ENCODE data around the gene CLEC2B.

Gene CLEC2B

GRCh38 chr12:9869307-9870161 is at the start of gene CLEC2B:
TSS of gene CLEC2B (minus strand) at chr12:9869354.
- Histone ChIP-seq H3K36me3 (ENCODE audit: control insufficient read depth in 2 of 2, insufficient read depth in 2 of 2, low read length in 2 of 2) (no peaks in the 10 kb centered on the region), H3K9me3 (ENCODE audit: control insufficient read depth in 2 of 2, low read length in 2 of 2) (no peaks in the 10 kb centered on the region), H3K4me1 (ENCODE audit: control insufficient read depth in 2 of 2, insufficient read depth in 2 of 2, low read length in 2 of 2) (peaks cover 0 to 5% of the 10 kb centered on the region in 2 donors), H3K27me3 (ENCODE audit: control insufficient read depth in 2 of 2, insufficient read depth in 2 of 2, low read length in 2 of 2) (no peaks in the 10 kb centered on the region), H3K4me3 (ENCODE audit: low read length in 2 of 2) (peak within 1 kb of the TSS; percentile 62 to 87), H3K27ac (ENCODE audit: low read depth in 2 of 2, low read length in 2 of 2) (peak within 1 kb of the TSS; percentile 86 to 88), H3K9ac (ENCODE audit: low read depth in 1 of 2, low read length in 2 of 2) (peak within 1 kb of the TSS; percentile 71 to 82)

- Histone ChIP-seq H3K9me3 (ENCODE audit: control insufficient read depth in 2 of 2, low read length in 2 of 2) (peaks cover 4 to 7% of the 10 kb centered on the region in 2 donors), H3K9ac (ENCODE audit: low read depth in 1 of 2, low read length in 2 of 2) (no peak overlapping the region), H3K4me3 (ENCODE audit: low read length in 2 of 2) (no peak overlapping the region), H3K36me3 (ENCODE audit: control insufficient read depth in 2 of 2, insufficient read depth in 2 of 2, low read length in 2 of 2) (no peaks in the 10 kb centered on the region), H3K4me1 (ENCODE audit: control insufficient read depth in 2 of 2, insufficient read depth in 2 of 2, low read length in 2 of 2) (no peaks in the 10 kb centered on the region), H3K27ac (ENCODE audit: low read depth in 2 of 2, low read length in 2 of 2) (no peak overlapping the region), H3K27me3 (ENCODE audit: control insufficient read depth in 2 of 2, insufficient read depth in 2 of 2, low read length in 2 of 2) (no peaks in the 10 kb centered on the region)
Measured at GRCh38 chr12:9911708-9912107, 42.6 kb upstream of the CLEC2B start.

DNA sequence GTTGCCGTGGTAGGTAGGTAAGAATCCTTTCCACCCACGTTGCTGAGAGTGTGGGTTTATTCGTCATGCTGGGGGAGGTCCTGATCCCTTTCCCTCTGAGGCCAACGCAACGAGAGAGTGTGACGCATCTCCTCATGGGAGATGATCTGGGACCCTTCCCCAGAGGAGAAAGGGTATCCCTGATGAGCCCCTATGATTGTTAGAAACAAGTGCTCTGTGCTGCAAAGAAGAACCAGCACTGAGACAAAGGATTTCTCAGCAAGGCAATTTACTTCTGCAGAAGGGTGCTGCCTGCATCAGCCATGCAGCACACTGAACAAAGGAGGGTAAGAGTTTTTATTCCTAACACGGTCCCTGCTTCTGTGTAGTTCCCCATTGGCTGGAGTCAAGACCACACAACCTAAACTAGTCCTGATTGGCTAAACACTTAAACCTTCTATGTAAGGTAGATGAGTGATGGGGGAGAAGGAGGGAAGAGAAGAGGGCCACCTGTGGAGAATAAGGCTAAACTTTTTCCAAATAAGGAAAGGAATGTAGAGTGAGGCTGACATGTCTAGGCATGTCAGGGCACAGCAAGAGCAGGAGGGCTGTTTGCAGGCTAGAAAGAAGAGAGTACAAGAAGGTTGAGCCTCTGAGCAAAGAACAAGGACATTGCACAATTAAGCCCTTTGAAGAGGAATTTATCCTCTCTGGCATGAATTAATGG is 41.7 kb upstream of the CLEC2B start:
- Histone ChIP-seq H3K4me1 (ENCODE audit: control insufficient read depth in 2 of 2, insufficient read depth in 2 of 2, low read length in 2 of 2) (no peaks in the 10 kb centered on the region), H3K27ac (ENCODE audit: low read depth in 2 of 2, low read length in 2 of 2) (no peak overlapping the region), H3K27me3 (ENCODE audit: control insufficient read depth in 2 of 2, insufficient read depth in 2 of 2, low read length in 2 of 2) (no peaks in the 10 kb centered on the region), H3K9ac (ENCODE audit: low read depth in 1 of 2, low read length in 2 of 2) (no peak overlapping the region), H3K9me3 (ENCODE audit: control insufficient read depth in 2 of 2, low read length in 2 of 2) (peaks cover 4 to 7% of the 10 kb centered on the region in 2 donors), H3K36me3 (ENCODE audit: control insufficient read depth in 2 of 2, insufficient read depth in 2 of 2, low read length in 2 of 2) (no peaks in the 10 kb centered on the region), H3K4me3 (ENCODE audit: low read length in 2 of 2) (no peak overlapping the region)

GRCh38 chr12:9909724-9910123 is 40.6 kb upstream of the CLEC2B start:
- H3K4me3 ChIP-seq (ENCODE audit: low read length in 2 of 2): no peak overlapping the region
- no peaks in the 10 kb centered on the region for H3K4me1 ChIP-seq (ENCODE audit: control insufficient read depth in 2 of 2, insufficient read depth in 2 of 2, low read length in 2 of 2)
- H3K9ac ChIP-seq (ENCODE audit: low read depth in 1 of 2, low read length in 2 of 2): no peak overlapping the region
- no peak overlapping the region for H3K27ac ChIP-seq (ENCODE audit: low read depth in 2 of 2, low read length in 2 of 2)
- peaks cover 4 to 7% of the 10 kb centered on the region in 2 donors for H3K9me3 ChIP-seq (ENCODE audit: control insufficient read depth in 2 of 2, low read length in 2 of 2)
- no peaks in the 10 kb centered on the region for H3K27me3 ChIP-seq (ENCODE audit: control insufficient read depth in 2 of 2, insufficient read depth in 2 of 2, low read length in 2 of 2)
- no peaks in the 10 kb centered on the region for H3K36me3 ChIP-seq (ENCODE audit: control insufficient read depth in 2 of 2, insufficient read depth in 2 of 2, low read length in 2 of 2)

DNA sequence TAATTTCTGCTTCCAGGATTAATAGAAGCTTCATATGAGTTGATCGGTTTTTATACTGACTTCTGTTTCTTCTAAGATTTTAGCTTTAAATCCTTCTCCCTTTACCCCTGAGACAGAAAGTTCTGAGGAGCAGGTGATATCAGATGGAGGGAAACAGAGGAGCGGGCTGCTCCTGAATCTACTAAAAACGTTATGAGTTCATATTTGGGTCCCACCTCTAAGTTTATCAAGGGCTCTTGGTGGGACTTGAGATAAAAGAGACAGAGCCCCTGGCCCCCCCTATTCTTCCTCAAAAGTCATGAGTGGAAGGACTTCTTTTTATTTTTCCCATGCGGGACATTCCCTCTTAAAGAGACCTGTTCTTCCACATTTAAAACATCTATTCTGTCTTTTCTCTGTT is 39.2 kb upstream of the CLEC2B start:
- no peaks in the 10 kb centered on the region for H3K36me3 ChIP-seq (ENCODE audit: control insufficient read depth in 2 of 2, insufficient read depth in 2 of 2, low read length in 2 of 2)
- no peaks in the 10 kb centered on the region for H3K27me3 ChIP-seq (ENCODE audit: control insufficient read depth in 2 of 2, insufficient read depth in 2 of 2, low read length in 2 of 2)
- H3K9ac ChIP-seq (ENCODE audit: low read depth in 1 of 2, low read length in 2 of 2): no peak overlapping the region
- H3K27ac ChIP-seq (ENCODE audit: low read depth in 2 of 2, low read length in 2 of 2): no peak overlapping the region
- H3K4me3 ChIP-seq (ENCODE audit: low read length in 2 of 2): no peak overlapping the region
- H3K9me3 ChIP-seq (ENCODE audit: control insufficient read depth in 2 of 2, low read length in 2 of 2): peaks cover 4 to 7% of the 10 kb centered on the region in 2 donors
- no peaks in the 10 kb centered on the region for H3K4me1 ChIP-seq (ENCODE audit: control insufficient read depth in 2 of 2, insufficient read depth in 2 of 2, low read length in 2 of 2)

DNA sequence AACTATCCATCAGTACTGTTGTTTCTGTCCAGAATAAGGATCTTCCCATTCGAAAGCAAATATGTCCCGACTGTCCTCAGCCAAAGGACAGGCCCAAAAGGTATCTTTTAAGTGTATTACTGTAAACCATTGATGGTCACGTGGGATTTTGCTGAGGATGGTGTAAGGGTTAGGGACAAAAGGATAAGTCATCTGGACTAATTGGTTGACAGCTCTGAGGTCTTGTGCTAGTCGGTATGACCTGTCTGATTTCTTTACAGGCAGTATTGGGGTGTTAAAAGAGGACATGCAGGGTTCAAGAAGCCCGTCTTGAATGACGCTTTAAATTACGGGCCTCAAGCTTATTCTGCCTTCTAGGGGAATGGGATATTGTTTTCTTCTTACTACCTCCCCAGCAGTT is 38.6 kb upstream of the CLEC2B start:
- H3K27me3 ChIP-seq (ENCODE audit: control insufficient read depth in 2 of 2, insufficient read depth in 2 of 2, low read length in 2 of 2): no peaks in the 10 kb centered on the region
- H3K36me3 ChIP-seq (ENCODE audit: control insufficient read depth in 2 of 2, insufficient read depth in 2 of 2, low read length in 2 of 2): no peaks in the 10 kb centered on the region
- no peak overlapping the region for H3K27ac ChIP-seq (ENCODE audit: low read depth in 2 of 2, low read length in 2 of 2)
- H3K4me3 ChIP-seq (ENCODE audit: low read length in 2 of 2): no peak overlapping the region
- no peaks in the 10 kb centered on the region for H3K4me1 ChIP-seq (ENCODE audit: control insufficient read depth in 2 of 2, insufficient read depth in 2 of 2, low read length in 2 of 2)
- H3K9ac ChIP-seq (ENCODE audit: low read depth in 1 of 2, low read length in 2 of 2): no peak overlapping the region
- H3K9me3 ChIP-seq (ENCODE audit: control insufficient read depth in 2 of 2, low read length in 2 of 2): peaks cover 4 to 7% of the 10 kb centered on the region in 2 donors

GRCh38 chr12:9906873-9907272 is 37.7 kb upstream of the CLEC2B start:
- no peaks in the 10 kb centered on the region for H3K4me1 ChIP-seq (ENCODE audit: control insufficient read depth in 2 of 2, insufficient read depth in 2 of 2, low read length in 2 of 2)
- H3K4me3 ChIP-seq (ENCODE audit: low read length in 2 of 2): no peak overlapping the region
- H3K9me3 ChIP-seq (ENCODE audit: control insufficient read depth in 2 of 2, low read length in 2 of 2): peaks cover 7 to 8% of the 10 kb centered on the region in 2 donors
- H3K27ac ChIP-seq (ENCODE audit: low read depth in 2 of 2, low read length in 2 of 2): no peak overlapping the region
- no peaks in the 10 kb centered on the region for H3K27me3 ChIP-seq (ENCODE audit: control insufficient read depth in 2 of 2, insufficient read depth in 2 of 2, low read length in 2 of 2)
- no peaks in the 10 kb centered on the region for H3K36me3 ChIP-seq (ENCODE audit: control insufficient read depth in 2 of 2, insufficient read depth in 2 of 2, low read length in 2 of 2)
- H3K9ac ChIP-seq (ENCODE audit: low read depth in 1 of 2, low read length in 2 of 2): no peak overlapping the region

DNA sequence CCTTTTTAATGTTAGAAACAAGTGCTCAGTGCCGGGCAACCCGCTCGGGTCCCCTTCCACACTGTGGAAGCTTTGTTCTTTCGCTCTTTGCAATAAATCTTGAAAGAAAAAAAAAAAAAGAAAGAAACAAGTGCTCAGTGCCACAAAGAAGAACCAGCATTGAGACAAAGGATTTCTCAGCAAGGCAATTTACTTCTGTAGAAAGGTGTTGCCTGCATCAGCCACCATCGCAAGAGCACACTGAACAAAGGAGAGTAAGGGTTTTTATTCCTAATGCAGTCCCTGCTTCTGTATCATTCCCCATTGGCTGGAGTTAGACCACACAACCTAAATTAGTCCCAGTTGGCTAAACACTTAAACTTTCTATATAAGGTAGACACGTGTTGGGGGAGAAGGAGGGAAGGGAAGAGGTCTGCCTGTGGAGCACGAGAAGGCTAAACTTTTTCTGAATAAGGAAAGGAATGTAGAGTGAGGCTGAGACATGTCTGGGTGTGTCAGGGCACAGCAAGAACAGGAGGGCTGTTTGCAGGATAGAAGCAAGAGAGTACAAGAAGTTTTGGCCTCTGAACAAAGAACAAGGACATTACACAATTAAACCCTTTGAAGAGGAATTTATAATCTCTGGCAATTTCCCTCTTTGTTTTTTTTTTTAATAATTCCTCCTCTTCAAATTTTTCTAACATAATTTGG is 33.5 kb upstream of the CLEC2B start:
- Histone ChIP-seq H3K27me3 (ENCODE audit: control insufficient read depth in 2 of 2, insufficient read depth in 2 of 2, low read length in 2 of 2) (no peaks in the 10 kb centered on the region), H3K36me3 (ENCODE audit: control insufficient read depth in 2 of 2, insufficient read depth in 2 of 2, low read length in 2 of 2) (no peaks in the 10 kb centered on the region), H3K9me3 (ENCODE audit: control insufficient read depth in 2 of 2, low read length in 2 of 2) (peaks cover 0 to 4% of the 10 kb centered on the region in 2 donors), H3K4me3 (ENCODE audit: low read length in 2 of 2) (no peak overlapping the region), H3K9ac (ENCODE audit: low read depth in 1 of 2, low read length in 2 of 2) (no peak overlapping the region), H3K4me1 (ENCODE audit: control insufficient read depth in 2 of 2, insufficient read depth in 2 of 2, low read length in 2 of 2) (no peaks in the 10 kb centered on the region), H3K27ac (ENCODE audit: low read depth in 2 of 2, low read length in 2 of 2) (no peak overlapping the region)

- Histone ChIP-seq H3K36me3 (ENCODE audit: control insufficient read depth in 2 of 2, insufficient read depth in 2 of 2, low read length in 2 of 2) (no peaks in the 10 kb centered on the region), H3K4me3 (ENCODE audit: low read length in 2 of 2) (no peak overlapping the region), H3K27ac (ENCODE audit: low read depth in 2 of 2, low read length in 2 of 2) (no peak overlapping the region), H3K27me3 (ENCODE audit: control insufficient read depth in 2 of 2, insufficient read depth in 2 of 2, low read length in 2 of 2) (no peaks in the 10 kb centered on the region), H3K9me3 (ENCODE audit: control insufficient read depth in 2 of 2, low read length in 2 of 2) (peaks cover 0 to 4% of the 10 kb centered on the region in 2 donors), H3K4me1 (ENCODE audit: control insufficient read depth in 2 of 2, insufficient read depth in 2 of 2, low read length in 2 of 2) (no peaks in the 10 kb centered on the region), H3K9ac (ENCODE audit: low read depth in 1 of 2, low read length in 2 of 2) (no peak overlapping the region)
Measured at GRCh38 chr12:9900930-9901329, 31.8 kb upstream of the CLEC2B start.

DNA sequence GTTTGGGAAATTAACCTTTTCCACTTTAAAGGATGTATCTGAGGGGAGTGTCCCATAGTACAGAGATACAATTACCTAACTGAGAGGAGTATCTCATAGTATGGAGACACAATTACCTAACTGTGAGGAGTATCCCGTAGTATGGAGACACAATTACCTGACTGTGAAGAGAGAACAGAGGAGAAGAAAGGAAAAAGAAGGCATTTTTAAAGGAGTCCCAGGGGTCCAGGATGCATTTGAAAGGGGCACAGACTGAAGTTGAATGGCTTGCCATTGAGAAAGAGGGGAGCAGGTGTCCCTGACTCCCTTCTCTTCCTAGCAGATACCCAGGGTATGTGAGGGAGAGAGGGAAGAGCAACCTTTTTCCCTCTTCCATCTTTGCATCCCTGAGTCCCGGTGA is 30.1 kb upstream of the CLEC2B start:
- H3K4me1 ChIP-seq (ENCODE audit: control insufficient read depth in 2 of 2, insufficient read depth in 2 of 2, low read length in 2 of 2): no peaks in the 10 kb centered on the region
- H3K36me3 ChIP-seq (ENCODE audit: control insufficient read depth in 2 of 2, insufficient read depth in 2 of 2, low read length in 2 of 2): no peaks in the 10 kb centered on the region
- H3K9me3 ChIP-seq (ENCODE audit: control insufficient read depth in 2 of 2, low read length in 2 of 2): peaks cover 0 to 4% of the 10 kb centered on the region in 2 donors
- no peaks in the 10 kb centered on the region for H3K27me3 ChIP-seq (ENCODE audit: control insufficient read depth in 2 of 2, insufficient read depth in 2 of 2, low read length in 2 of 2)
- H3K9ac ChIP-seq (ENCODE audit: low read depth in 1 of 2, low read length in 2 of 2): no peak overlapping the region
- no peak overlapping the region for H3K27ac ChIP-seq (ENCODE audit: low read depth in 2 of 2, low read length in 2 of 2)
- H3K4me3 ChIP-seq (ENCODE audit: low read length in 2 of 2): no peak overlapping the region
